ES-I3 (cell line): Measurements from ENCODE around the gene SELENOI.
"Not testable (repeated sequence)": the region's sequence is repeated elsewhere in the genome, so short reads cannot be mapped to it uniquely, and the experiment has no call there.

Experiments used
- H3K36me3 ChIP-seq: 2 replicates; pipeline ENCODE4 v1.6.1; 2013; ENCODE audit warnings: mild to moderate bottlenecking, low read length, control low read depth, moderate library complexity; ENCODE audit not compliant: insufficient read depth
- H3K4me1 ChIP-seq: 2 replicates; pipeline ENCODE4 v1.6.1; 2013; ENCODE audit warnings: mild to moderate bottlenecking, control low read depth, low read length; ENCODE audit not compliant: insufficient read depth
- H3K9ac ChIP-seq: 2 replicates; pipeline ENCODE4 v1.6.1; 2013; ENCODE audit warnings: low read depth, mild to moderate bottlenecking, low read length, moderate library complexity
- H3K9me3 ChIP-seq: 2 replicates; pipeline ENCODE4 v1.6.1; 2013; ENCODE audit warnings: mild to moderate bottlenecking, low read length, moderate library complexity; ENCODE audit not compliant: control insufficient read depth, insufficient read depth

SELENOI gene

GRCh38 chr2:26316041-26316440 is 29.9 kb upstream of the SELENOI start:
- no peak overlapping the region for H3K9ac ChIP-seq
- no peaks in the 10 kb centered on the region for H3K9me3 ChIP-seq
- H3K36me3 ChIP-seq = no peaks in the 10 kb centered on the region
- peaks cover 10% of the 10 kb centered on the region; the same call in 1 of the 2 replicates for H3K4me1 ChIP-seq

GRCh38 chr2:26316845-26317244 is 29.1 kb upstream of the SELENOI start:
- Histone ChIP-seq H3K9me3 (no peaks in the 10 kb centered on the region), H3K9ac (no peak overlapping the region), H3K36me3 (no peaks in the 10 kb centered on the region), H3K4me1 (peaks cover 10% of the 10 kb centered on the region; the same call in 1 of the 2 replicates)

DNA sequence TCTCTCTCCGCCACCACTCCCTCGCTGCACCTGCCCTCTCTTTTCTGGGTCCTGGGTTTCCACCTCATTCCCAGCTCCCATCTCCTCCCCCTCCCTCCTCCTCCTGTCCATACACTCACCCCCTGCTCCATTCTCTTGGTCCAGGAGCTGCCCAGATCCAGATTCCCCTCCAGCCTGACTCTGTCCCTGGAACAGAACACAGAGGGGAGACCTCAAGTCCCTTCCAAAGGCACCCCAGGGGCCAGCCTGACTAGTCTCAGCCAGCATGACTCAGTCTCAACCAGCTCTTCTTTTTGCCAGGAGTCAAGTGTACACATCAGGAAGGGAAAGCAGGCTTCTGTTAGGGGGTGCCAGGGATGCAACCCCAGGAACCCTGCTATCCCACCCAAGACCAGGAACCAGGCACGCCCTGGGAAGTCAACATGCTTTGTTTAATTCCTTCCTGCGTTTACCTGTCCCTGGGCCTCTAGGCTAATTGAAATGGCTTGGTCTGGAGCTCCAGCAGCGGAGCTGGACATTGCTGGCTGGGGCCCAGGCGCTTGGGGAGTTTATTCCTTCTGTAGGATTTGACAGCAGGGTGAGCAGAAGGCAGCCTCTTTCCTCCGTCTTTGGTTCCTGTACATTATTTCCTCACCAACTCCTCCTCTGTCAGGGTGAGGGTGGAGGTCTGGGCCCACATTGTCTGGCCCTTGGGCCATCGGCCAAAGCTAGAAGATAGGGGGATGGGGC is 28.4 kb upstream of the SELENOI start:
- Histone ChIP-seq H3K4me1 (peaks cover 10% of the 10 kb centered on the region; the same call in 1 of the 2 replicates), H3K36me3 (no peaks in the 10 kb centered on the region), H3K9me3 (no peaks in the 10 kb centered on the region), H3K9ac (no peak overlapping the region)

- H3K4me1 ChIP-seq = peaks cover 10% of the 10 kb centered on the region; the same call in 1 of the 2 replicates
- peak overlapping the region; percentile 31; the same call in 1 of the 2 replicates for H3K9ac ChIP-seq
- no peaks in the 10 kb centered on the region for H3K36me3 ChIP-seq
- H3K9me3 ChIP-seq = no peaks in the 10 kb centered on the region
Measured at GRCh38 chr2:26318950-26319349, 27.0 kb upstream of the SELENOI start.

DNA sequence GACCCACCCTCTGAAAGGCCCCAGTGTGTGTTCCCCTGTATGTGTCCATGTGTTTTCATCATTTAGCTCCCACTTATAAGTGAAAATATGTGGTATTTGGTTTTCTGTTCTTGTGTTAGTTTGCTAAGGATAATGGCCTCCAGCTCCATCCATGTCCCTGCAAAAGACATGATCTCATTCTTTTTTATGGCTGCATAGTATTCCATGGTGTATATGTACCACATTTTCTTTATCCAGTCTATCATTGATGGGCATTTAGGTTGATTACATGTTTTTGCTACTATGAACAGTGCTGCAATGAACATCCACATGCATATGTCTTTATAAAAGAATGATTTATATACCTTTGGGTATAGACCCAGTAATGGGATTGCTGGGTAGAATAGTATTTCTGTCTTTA is 21.5 kb upstream of the SELENOI start:
- not testable (repeated sequence) for H3K9ac ChIP-seq, H3K4me1 ChIP-seq, H3K9me3 ChIP-seq, H3K36me3 ChIP-seq

GRCh38 chr2:26324903-26325302 is 21.0 kb upstream of the SELENOI start:
- Histone ChIP-seq H3K9ac (no peak overlapping the region), H3K36me3 (no peaks in the 10 kb centered on the region), H3K9me3 (no peaks in the 10 kb centered on the region), H3K4me1 (no peaks in the 10 kb centered on the region)

- Histone ChIP-seq H3K9ac (no peak overlapping the region), H3K4me1 (no peaks in the 10 kb centered on the region; the same call in 1 of the 2 replicates), H3K36me3 (no peaks in the 10 kb centered on the region), H3K9me3 (no peaks in the 10 kb centered on the region)
Measured at GRCh38 chr2:26325851-26326250, 20.1 kb upstream of the SELENOI start.

GRCh38 chr2:26326514-26326913 is 19.4 kb upstream of the SELENOI start:
- H3K9ac ChIP-seq = no peak overlapping the region
- H3K9me3 ChIP-seq = no peaks in the 10 kb centered on the region
- no peaks in the 10 kb centered on the region for H3K36me3 ChIP-seq
- no peaks in the 10 kb centered on the region; the same call in 1 of the 2 replicates for H3K4me1 ChIP-seq

DNA sequence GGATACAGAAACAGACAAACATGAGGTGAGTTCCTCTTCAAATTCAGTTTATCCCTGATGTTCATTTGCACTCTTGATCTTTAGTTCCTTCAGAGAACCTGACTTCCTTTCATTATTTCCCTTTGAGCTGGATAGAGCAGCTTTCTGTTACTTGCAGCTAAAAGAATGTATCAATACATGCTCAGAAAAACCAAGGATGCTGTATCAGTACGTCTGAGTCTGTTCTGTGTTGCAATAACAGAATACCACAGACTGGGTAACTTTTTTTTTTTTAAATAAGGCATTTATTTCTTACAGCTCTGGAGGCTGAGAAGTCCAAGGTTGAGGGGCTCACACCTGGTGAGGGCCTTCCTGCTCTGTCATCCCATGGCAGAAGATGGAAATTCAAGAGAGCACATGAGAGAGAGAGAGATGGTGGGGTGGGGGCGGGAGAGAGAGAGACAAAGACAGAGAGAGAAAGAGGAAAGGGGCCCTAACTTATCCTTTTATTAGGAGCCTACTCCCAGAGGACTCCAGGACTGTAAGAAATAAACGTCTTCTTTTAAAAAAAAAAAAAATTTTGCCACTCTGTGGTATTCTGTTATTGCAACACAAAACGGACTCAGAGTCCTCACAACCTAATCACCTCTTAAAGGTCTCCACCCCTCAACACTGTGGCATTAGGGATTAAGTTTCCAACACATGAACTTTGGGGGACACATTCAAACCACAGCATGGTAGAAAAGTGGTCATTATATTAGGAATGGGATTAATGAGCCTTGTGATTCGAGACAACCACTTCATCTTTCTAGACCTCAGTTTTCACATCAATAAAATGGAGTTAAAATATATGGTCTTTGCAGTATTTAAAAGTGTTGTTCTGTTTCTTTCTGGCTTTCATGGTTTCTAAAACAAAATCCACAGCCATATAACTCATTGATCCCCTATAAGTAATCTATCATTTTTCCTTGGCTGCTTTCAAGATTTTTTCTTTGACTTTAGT is 18.4 kb upstream of the SELENOI start:
- H3K36me3 ChIP-seq = no peaks in the 10 kb centered on the region
- no peak overlapping the region for H3K9ac ChIP-seq
- H3K4me1 ChIP-seq = no peaks in the 10 kb centered on the region; the same call in 1 of the 2 replicates
- H3K9me3 ChIP-seq = no peaks in the 10 kb centered on the region

DNA sequence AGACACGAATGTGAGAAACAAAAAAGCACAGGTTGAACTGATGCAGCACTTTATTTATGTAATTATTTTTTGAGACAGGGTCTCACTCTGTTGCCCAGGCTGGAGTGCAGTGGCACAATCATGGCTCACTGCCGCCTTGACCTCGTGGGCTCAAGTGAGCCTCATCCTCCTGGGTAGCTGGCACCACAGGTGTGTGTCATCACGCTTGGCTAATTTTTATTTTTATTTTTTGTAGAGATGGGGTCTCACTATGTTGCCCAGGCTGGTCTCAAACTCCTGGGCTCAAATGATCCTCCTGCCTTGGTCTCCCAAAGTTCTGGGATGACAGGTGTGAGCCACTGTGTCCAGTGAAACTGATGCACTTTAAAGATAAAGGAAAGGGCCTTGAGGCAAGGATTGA is 16.9 kb upstream of the SELENOI start:
- not testable (repeated sequence) for H3K4me1 ChIP-seq, H3K9ac ChIP-seq, H3K9me3 ChIP-seq, H3K36me3 ChIP-seq

DNA sequence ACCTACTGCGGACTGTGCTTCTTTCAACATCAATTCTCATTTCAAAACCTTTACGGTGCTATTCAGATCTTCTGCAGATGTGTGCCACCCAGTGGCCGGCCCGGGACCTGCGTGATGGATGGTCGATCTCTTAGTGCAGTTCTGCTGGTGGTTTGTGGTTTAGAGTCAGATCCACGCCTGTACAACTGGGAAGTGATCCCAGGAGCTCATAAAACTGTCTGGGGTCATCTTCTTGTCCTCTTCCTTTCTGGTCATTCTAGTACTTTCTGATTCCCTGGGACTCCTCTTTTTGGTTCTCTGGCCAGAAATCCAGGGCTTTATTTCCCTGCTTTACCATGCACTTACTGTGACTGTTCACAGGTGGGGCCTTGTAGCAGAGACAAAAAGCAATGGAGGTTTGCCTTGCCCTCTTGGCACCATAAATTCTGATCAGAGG is 15.8 kb upstream of the SELENOI start:
- no peaks in the 10 kb centered on the region for H3K9me3 ChIP-seq
- H3K4me1 ChIP-seq = no peaks in the 10 kb centered on the region; the same call in 1 of the 2 replicates
- H3K9ac ChIP-seq = no peak overlapping the region
- H3K36me3 ChIP-seq = no peaks in the 10 kb centered on the region

- H3K9ac ChIP-seq = no peak overlapping the region
- H3K4me1 ChIP-seq = no peaks in the 10 kb centered on the region; the same call in 1 of the 2 replicates
- H3K9me3 ChIP-seq = no peaks in the 10 kb centered on the region
- no peaks in the 10 kb centered on the region for H3K36me3 ChIP-seq
Measured at GRCh38 chr2:26330604-26331003, 15.3 kb upstream of the SELENOI start.

DNA sequence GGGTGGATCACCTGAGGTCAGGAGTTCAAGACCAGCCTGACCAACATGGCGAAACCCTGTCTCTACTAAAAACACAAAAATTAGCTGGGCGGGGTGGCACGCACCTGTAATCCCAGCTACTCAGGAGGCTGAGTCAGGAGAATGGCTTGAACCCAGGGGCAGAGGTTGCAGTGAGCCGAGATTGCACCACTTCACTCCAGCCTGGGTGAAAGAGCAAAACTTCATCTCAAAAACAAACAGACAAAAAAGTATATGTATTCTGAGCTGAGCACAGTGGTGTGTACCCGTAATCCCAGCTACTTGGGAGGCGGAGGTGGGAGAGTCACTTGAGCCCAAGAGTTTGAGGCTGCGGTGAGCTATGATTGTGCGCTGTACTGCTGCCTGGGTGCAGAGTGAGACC is 14.6 kb upstream of the SELENOI start:
- not testable (repeated sequence) for H3K9ac ChIP-seq, H3K4me1 ChIP-seq, H3K9me3 ChIP-seq, H3K36me3 ChIP-seq

GRCh38 chr2:26333293-26333692 is 12.7 kb upstream of the SELENOI start:
- Histone ChIP-seq H3K9ac (no peak overlapping the region), H3K9me3 (no peaks in the 10 kb centered on the region), H3K36me3 (no peaks in the 10 kb centered on the region), H3K4me1 (no peaks in the 10 kb centered on the region; the same call in 1 of the 2 replicates)
